ENCODE results near the gene SMC3.
"Not testable (repeated sequence)": the region's sequence is repeated elsewhere in the genome, so short reads cannot be mapped to it uniquely, and the experiment has no call there.

Gene SMC3

GRCh38 chr10:110632591-110633215, 65.2 kb downstream of the SMC3 start:
- in situ Hi-C loops (cut with MboI; ENCODE audit: low sequenced_read_pairs, unreplicated experiment) = no loop called here
- TF ChIP-seq CTCF (IDR thresholded peaks at IDR 0.05; ENCODE audit: borderline replicate concordance, control extremely low read depth, extremely low read depth, insufficient read depth, missing control alignments) = no peak
- DNase-seq (ENCODE audit: low spot score) = no peak

GRCh38 chr10:110634527-110635209, 67.2 kb downstream of the SMC3 start:
- no peak for TF ChIP-seq CTCF (IDR thresholded peaks at IDR 0.05; ENCODE audit: borderline replicate concordance, control extremely low read depth, extremely low read depth, insufficient read depth, missing control alignments)
- in situ Hi-C loops (cut with MboI; ENCODE audit: low sequenced_read_pairs, unreplicated experiment) = no loop called here
- DNase-seq (ENCODE audit: low spot score) = no peak

GRCh38 chr10:110636572-110636931, 69.1 kb downstream of the SMC3 start:
- in situ Hi-C loops (cut with MboI; ENCODE audit: low sequenced_read_pairs, unreplicated experiment) = no loop called here
- TF ChIP-seq CTCF (IDR thresholded peaks at IDR 0.05; ENCODE audit: borderline replicate concordance, control extremely low read depth, extremely low read depth, insufficient read depth, missing control alignments) = no peak

GRCh38 chr10:110636932-110637557, 69.5 kb downstream of the SMC3 start:
- no peak for TF ChIP-seq CTCF (IDR thresholded peaks at IDR 0.05; ENCODE audit: borderline replicate concordance, control extremely low read depth, extremely low read depth, insufficient read depth, missing control alignments)
- in situ Hi-C loops (cut with MboI; ENCODE audit: low sequenced_read_pairs, unreplicated experiment) = no loop called here
- DNase-seq (ENCODE audit: low spot score) = no peak

More at GRCh38 chr10:110636572-110636931, 69.1 kb downstream of the SMC3 start:
- DNase-seq (ENCODE audit: low spot score) = no peak

- no peak for TF ChIP-seq CTCF (IDR thresholded peaks at IDR 0.05; ENCODE audit: borderline replicate concordance, control extremely low read depth, extremely low read depth, insufficient read depth, missing control alignments)
- DNase-seq (ENCODE audit: low spot score) = no peak
- in situ Hi-C loops (cut with MboI; ENCODE audit: low sequenced_read_pairs, unreplicated experiment) = no loop called here
These were observed 70.1 kb downstream of the SMC3 start for GRCh38 chr10:110637558-110638053.

GRCh38 chr10:110638319-110638718, 70.8 kb downstream of the SMC3 start:
- in situ Hi-C loops (cut with MboI; ENCODE audit: low sequenced_read_pairs, unreplicated experiment) = no loop called here

GRCh38 chr10:110639046-110639445, 71.6 kb downstream of the SMC3 start:
- DNase-seq (ENCODE audit: low spot score); in situ Hi-C loops (cut with MboI; ENCODE audit: low sequenced_read_pairs, unreplicated experiment): not testable (repeated sequence)

More at GRCh38 chr10:110638319-110638718, 70.8 kb downstream of the SMC3 start:
- no peak for DNase-seq (ENCODE audit: low spot score)
- no peak for TF ChIP-seq CTCF (IDR thresholded peaks at IDR 0.05; ENCODE audit: borderline replicate concordance, control extremely low read depth, extremely low read depth, insufficient read depth, missing control alignments)

GRCh38 chr10:110639858-110640257, 72.4 kb downstream of the SMC3 start:
- DNase-seq (ENCODE audit: low spot score); in situ Hi-C loops (cut with MboI; ENCODE audit: low sequenced_read_pairs, unreplicated experiment): not testable (repeated sequence)

Measured in GM13976 (cell line).